ENCODE measurements around the gene FARSB.

The FARSB gene

DNA sequence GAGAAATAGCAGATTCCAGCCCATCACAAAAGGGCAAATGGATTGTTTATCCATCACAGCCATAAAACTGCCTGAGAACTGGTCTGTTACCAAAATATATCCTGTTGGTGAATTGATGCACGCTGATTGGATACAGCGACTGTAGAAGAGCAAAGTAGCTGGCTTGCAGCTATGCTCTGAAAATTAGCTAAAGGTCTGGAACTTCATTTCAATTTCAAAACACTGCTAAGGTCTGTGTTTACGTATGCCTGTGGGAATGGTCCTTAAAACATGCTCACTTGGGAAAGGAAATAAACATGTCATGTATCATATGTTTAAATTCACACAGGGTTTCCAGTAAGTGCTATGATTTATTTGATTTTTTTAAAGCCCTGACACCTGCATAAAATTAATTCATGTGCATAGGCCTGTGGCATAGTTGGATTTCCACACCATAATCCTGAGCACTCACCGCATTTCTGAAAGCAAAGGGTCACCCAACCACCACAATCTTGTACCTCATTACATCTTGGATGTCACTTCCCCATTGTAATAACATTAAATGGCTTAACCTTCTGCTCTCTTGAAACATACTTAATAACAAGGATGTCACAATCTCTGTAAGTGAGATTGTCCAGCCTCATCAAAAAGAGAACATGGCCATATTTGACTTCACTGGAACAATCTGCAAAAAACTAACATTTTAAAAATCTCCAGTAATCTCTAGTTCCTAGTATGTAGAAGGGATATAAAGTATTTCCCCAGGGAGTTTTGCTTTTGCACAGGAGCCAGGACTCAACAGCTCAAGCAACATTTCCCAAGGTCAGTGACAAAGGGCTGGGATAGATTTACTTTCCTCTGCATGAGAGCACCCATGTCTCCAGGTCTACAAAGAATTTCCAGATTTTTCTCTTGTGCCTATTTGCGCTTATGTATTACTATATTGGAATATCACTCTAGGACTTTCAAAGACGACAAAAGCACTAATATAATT is 109.8 kb downstream of the FARSB start:
- DNase-seq: no peak

DNA sequence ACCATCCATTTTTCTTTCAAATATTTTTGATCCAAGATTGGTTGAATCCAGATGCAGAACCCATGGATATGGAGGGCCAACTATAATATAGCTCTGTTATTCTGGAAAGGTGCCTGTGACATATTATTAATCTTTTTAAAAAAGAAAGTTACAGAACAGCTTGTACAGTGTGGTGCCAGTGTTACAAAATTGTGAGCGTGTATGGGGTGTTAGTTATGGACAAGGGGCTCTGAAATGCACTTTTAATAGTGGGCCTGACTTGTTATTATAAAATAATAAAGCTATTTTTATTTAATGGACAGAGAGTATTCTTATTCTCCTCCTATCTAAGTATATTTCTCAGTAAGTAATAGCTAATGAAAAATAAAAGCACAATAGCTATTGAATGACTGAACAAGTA is 111.2 kb downstream of the FARSB start:
- DNase-seq: no peak

DNA sequence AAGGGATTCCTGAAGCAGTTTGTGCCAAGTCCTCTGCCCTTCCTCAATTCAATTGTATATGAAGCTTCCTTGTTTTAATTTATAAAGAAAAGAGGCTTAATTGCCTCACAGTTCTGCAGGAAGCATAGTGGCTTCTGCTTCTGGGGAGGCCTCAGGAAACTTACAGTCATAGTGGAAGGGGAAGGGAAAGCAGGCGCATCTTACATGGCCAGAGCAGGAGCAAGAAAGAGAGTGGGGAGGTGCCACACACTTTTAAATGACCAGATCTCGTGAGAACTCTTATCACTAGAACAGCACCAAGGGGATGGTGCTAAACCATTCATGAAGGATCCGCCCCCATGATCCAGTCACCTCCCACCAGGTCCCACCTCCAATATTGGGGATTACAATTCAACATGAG is 117.4 kb downstream of the FARSB start:
- no peak for DNase-seq

GRCh38 chr2:222535477-222535876 is 120.4 kb downstream of the FARSB start:
- no peak for DNase-seq

GRCh38 chr2:222532315-222532714 is 123.6 kb downstream of the FARSB start:
- no peak for DNase-seq

GRCh38 chr2:222526480-222527277 is 129.2 kb downstream of the FARSB start:
- DNase-seq: no peak

DNA sequence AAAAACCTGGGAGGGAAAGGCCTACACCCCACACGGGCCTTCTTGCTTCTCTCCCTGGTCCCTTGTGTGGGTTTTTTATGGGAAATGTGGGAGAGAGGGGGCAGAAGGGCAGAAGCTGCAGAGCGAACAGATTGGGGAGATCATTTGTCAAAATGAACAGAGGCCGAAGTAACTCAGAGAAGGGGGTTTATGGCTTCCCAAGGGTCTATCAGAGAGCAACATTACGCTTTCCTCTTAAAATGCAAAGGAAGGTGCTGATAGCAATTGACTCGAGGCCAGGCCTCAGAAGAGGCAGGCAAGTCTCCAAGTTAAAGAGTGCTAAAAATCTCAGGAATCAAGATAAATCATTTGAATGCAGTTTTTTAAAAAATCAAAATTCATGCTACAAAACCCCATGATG is 130.1 kb downstream of the FARSB start:
- DNase-seq: no peak

DNA sequence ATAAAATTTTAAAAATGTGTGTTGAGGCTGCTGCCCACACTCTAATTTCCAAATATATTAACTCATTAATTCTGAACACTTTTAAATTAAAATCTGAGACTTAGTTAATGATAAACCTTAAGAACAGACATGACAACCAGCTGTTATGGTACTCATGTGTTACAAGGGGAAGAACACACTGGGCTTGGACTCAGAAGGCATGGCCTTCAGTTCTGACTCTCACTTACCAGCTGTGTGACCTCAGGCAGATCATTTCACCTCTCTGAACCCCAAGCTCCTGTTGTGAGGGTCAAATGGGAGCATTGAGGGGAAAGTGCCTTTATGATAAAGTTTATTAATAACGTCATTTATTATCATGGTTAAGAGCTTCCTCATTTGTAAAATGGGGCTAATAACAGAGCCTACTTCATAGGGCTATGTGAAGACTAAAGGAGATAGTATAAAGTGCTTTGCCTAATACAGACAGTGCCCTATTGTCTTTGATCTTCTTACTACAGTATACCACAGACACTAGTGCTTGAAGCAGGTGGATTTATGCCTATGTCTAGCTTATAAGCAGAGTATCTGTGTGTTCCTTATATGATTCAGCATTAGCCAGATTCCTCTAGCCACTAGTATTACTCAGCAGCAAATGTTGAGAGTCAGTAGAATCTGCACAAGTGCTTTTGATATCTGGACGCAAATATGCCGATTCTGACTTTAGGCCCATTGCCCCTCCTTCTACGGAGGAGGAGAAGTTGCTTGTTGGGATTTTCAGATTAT is 131.9 kb downstream of the FARSB start:
- no peak for DNase-seq

DNA sequence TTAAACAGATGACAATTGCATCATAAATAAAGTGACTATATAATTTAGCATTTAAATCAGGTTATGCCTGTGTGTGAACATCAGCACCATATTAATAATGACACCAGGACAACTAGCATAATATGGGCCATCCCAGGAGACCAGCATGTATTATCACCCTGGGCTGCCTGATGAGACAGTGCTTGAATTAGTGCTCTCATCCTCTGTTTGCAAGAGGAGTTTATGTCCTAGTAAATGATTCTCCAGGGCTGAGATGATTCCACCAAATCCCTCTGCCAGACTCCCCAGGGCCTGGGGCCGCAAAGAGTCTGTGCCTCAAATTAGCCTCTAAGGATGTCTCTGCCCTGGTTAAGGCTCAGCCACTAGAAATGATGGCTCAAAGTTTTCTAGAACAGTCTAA is 133.8 kb downstream of the FARSB start:
- DNase-seq: no peak

DNA sequence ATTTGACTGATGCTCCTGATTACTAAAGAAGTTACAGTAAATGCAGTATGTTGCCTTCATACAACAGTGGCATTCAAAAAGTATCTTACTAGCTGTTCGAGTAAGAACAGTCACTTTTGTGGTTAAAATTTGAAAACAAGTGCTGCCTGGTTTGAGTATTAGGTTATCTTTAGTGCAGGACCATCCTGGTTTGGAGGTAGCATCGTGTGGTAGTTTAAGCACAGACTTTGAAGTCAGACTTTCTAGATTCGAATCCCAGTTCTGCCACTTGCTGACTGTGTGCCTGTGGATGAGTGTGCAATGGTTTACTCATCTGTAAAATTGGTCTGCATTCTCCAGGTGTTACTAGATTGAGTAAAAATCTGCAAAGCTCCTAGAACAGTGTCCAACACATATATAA is 134.8 kb downstream of the FARSB start:
- no peak for DNase-seq
